ENCODE measurements around the gene STXBP5. TPM values are rescaled to one million over a fixed set of nuclear protein-coding genes. Genes with fewer than 3 reads are reported as not detected.

STXBP5 gene
- total RNA-seq, 1 experiment from 2014 or later, result 11.6 TPM

GRCh38 chr6:147322299-147323162 is 118.3 kb downstream of the STXBP5 start:
- H3K27me3 Mint-ChIP-seq (ENCODE audit: low read depth), result no peaks in the 10 kb centered on the region
- no peak overlapping the region for H2BK120ac ChIP-seq (ENCODE audit: low read depth, low read length, poor library complexity, severe bottlenecking)
- H3K23me2 ChIP-seq (ENCODE audit: insufficient read length, low read depth, low read length, poor library complexity, severe bottlenecking), result no peaks in the 10 kb centered on the region
- no peaks in the 10 kb centered on the region for H3K79me2 ChIP-seq (ENCODE audit: insufficient read depth, low read length)
- no peak overlapping the region for H2BK15ac ChIP-seq (ENCODE audit: low read depth, low read length)
- no peak overlapping the region for H4K5ac ChIP-seq (ENCODE audit: insufficient read length, low read depth, low read length)
- no peaks in the 10 kb centered on the region for H3K9me3 ChIP-seq (ENCODE audit: control insufficient read depth, low read depth, low read length)
- H4K20me1 ChIP-seq (ENCODE audit: control insufficient read depth, insufficient read depth, insufficient read length), result no peaks in the 10 kb centered on the region
- no peak overlapping the region for H3K9ac ChIP-seq (ENCODE audit: extremely low read depth, insufficient read length, low read length)
- H3K27ac Mint-ChIP-seq, result peak overlapping the region in 1 of 3 experiments; percentile 57; a peak in 3 of 7 replicates
- no peak overlapping the region for H3K23ac ChIP-seq (ENCODE audit: insufficient read length, low read depth, low read length)
- no peaks in the 10 kb centered on the region for H3K79me1 ChIP-seq (ENCODE audit: insufficient read depth, low read depth, low read length, poor library complexity, severe bottlenecking)
- no peak overlapping the region for H3K4me3 Mint-ChIP-seq
- no peak for TF ChIP-seq CTCF (conservative IDR thresholded peaks at IDR 0.05)
- no CpG with 5 or more reads among the region's 5 CpGs for WGBS (ENCODE audit: extremely low coverage, insufficient read length, low lambda C conversion rate)
- H3K14ac ChIP-seq (ENCODE audit: insufficient read depth, low read length), result no peak overlapping the region
- peaks cover 0 to 5% (median 0%) of the 10 kb centered on the region in 3 experiments; a peak in 2 of 7 replicates for H3K36me3 Mint-ChIP-seq (ENCODE audit: insufficient read depth in 1 of 3, low read depth in 3 of 3)
- H2BK5ac ChIP-seq (ENCODE audit: insufficient read length, low read length), result no peak overlapping the region
- no peak overlapping the region for H4K8ac ChIP-seq (replicated peaks; ENCODE audit: insufficient read length, low read depth, low read length)
- no peak overlapping the region for H3K56ac ChIP-seq (ENCODE audit: insufficient read length, low read depth, low read length)
- DNase-seq, result no peak
- H3K27ac ChIP-seq (ENCODE audit: insufficient read length, low read depth, low read length), result no peak overlapping the region
- no peak overlapping the region for H3K4ac ChIP-seq (ENCODE audit: low read depth, low read length)
- H3K4me1 ChIP-seq (ENCODE audit: insufficient read depth, low read length), result peaks cover 6% of the 10 kb centered on the region; the same call in 1 of the 2 replicates
- H3K18ac ChIP-seq (ENCODE audit: insufficient read length, low read depth, low read length), result no peak overlapping the region
- H3T11ph ChIP-seq (ENCODE audit: low read length), result no peak overlapping the region
- no peak overlapping the region for H4K91ac ChIP-seq (ENCODE audit: insufficient read length, low read depth, low read length)
- no peak overlapping the region for H2AK5ac ChIP-seq (ENCODE audit: insufficient read length, low read length)
- H3K4me2 ChIP-seq (ENCODE audit: insufficient read depth, insufficient read length, low read length), result no peak overlapping the region
- no peak overlapping the region for H2BK20ac ChIP-seq (ENCODE audit: low read depth, low read length, poor library complexity, severe bottlenecking)
- peaks cover 0 to 6% of the 10 kb centered on the region in 2 experiments; a peak in 2 of 4 replicates for H3K4me1 Mint-ChIP-seq
- no peak overlapping the region for H2AFZ ChIP-seq (ENCODE audit: low read length)
- H3K9me3 Mint-ChIP-seq, result no peaks in the 10 kb centered on the region
- H3K27me3 ChIP-seq (ENCODE audit: insufficient read depth, low read length), result no peaks in the 10 kb centered on the region
- no peak overlapping the region for H2BK12ac ChIP-seq (ENCODE audit: insufficient read length, low read depth, low read length)

All from H9 (cell line).